DMS53 treated with DMSO at 0.1 percent for 48 hours (cell line): ENCODE results near the gene TPST2.

Source experiments
- DNase-seq: peaks from one replicate; lab custom pipeline; 2025; ENCODE audit not compliant: unreplicated experiment; lab: John Stamatoyannopoulos, UW

The TPST2 gene

DNA sequence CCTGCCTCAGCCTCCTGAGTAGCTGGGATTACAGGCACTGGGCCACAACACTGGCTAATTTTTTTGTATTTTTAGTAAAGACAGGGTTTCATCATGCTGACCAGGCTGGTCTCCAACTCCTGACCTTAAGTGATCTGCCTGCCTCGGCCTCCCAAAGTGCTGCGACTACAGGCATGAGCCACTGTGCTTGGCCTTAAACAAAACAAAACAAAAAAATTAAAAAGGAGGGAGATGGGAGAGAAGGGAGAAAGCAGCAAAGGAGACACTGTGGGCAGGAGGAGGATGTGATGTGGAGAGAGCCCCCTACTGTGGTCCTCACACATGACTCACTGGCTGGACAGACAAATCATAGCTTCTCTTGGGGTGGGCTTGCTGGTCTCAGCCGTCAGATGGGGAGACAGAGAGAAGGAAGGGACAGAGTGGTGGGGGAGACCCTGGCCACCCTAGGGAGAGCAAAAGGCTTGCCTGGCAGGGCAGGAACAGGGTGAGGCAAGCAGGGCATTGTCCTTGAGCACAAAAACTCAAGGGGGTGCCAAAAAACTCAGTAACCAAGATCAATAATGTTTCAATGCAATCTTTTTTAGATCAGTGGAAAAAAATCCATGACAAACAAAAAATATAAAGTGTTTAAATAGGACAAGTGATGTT, 31.6 kb downstream of the TPST2 start:
- DNase-seq, result no peak

DNA sequence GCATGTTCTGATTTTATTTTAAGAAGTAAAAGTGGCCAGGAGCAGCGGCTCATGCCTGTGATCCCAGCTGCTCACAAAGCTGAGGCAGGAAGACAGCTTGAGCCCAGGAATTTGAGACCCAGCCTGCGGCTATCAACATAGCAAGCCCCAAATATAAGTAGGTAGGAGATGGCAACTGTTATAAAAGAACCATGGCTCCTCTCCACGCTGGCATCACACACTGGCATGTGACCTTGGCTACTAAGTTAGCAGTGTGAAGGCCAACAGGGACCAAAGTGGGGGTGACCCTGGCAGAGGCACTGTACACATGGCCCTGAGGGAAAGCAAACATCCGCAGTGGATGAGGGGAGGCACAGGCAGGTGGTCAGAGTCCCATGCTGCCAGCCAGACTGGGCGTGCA, 33.0 kb downstream of the TPST2 start:
- no peak for DNase-seq

- DNase-seq, result no peak
Measured at GRCh38 chr22:26555478-26555877, 34.5 kb downstream of the TPST2 start.

GRCh38 chr22:26554956-26555355, 35.0 kb downstream of the TPST2 start:
- DNase-seq, result no peak

- no peak for DNase-seq
Measured at GRCh38 chr22:26553056-26553752, 36.7 kb downstream of the TPST2 start.

DNA sequence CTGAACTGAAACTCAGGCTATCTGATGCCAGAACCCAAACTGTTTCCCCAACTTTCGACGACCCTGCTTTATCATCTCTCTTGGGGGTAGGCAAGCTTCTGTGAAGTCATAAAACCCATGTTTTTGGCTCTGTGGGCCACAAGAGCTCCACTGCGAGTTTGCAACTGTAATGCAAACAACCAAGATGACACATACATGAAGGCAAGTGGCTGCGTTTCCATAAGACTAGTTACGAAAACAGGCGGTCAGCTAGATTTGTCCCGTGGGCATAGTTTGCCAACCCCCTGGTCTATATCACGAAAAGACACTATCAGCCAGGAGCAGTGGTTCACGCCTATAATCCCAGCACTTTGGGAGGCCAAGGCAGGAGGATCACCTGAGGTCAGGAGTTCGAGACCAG, 37.5 kb downstream of the TPST2 start:
- no peak for DNase-seq

DNA sequence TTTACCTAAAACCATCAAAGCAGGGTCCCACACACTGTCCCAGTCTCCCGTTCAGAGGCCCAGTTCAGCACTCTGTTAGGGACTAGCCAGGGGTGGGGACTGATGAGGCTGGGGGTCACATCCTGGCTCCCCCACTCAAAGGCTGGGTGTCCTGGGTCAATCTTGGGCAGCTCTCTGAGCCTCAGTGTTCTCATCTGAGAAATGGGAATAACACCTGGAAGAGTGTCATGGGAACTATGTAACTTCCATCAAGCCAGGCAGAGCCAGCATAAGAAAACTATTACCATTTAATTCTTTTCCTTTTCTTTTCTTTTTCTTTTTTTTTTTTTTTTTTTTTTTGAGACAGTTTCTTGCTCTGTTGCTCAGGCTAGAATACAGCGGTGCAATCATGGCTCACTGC, 38.4 kb downstream of the TPST2 start:
- no peak for DNase-seq

GRCh38 chr22:26550498-26551033, 39.4 kb downstream of the TPST2 start:
- no peak for DNase-seq

DNA sequence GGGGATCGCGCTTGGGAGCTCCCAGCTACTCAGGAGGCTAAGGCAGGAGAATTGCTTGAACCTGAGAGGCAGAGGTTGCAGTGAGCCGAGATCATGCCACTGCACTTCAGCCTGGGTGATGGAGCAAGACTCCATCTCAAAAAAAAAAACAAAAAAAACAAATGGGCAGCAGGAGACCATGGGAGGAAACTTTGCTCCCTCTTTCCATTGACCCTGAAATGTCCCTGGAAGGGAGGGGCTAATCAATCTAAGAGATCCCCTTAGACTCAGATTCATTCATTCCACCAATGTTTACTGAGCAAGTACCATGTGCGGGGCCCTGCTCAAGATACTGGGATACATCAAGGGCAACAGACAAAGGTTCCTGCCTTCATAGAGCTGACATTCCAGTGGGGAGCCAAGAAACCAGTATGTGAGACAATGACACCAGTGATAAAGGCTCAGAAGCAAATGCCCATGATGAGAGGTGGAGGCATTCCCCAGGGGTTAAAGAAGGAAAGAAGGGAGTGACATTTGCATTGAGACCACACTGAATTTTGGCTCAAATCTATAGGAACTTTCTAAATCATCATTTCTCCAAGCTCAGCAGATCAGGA, 39.9 kb downstream of the TPST2 start:
- no peak for DNase-seq

DNA sequence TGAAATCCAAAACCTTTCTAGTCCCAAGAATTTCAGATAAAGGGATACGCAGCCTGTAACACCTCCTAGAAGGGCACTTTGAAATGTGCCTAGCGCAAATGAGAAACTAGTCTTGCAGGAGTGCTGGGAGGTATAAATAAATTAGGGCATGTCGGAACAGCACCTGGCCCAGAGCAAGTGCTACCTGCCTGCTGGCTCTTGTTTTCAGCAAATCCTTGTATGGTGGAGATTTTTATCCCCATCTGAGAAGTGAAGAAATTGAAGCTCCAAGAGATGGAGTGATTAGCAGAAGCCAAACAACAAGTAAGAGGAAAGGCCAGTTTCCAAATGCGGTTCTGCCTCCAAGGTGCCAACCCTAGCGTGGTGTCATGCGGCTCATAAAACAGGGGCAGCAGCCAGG, 40.9 kb downstream of the TPST2 start:
- no peak for DNase-seq

GRCh38 chr22:26548303-26548702, 41.6 kb downstream of the TPST2 start:
- DNase-seq, result no peak

DNA sequence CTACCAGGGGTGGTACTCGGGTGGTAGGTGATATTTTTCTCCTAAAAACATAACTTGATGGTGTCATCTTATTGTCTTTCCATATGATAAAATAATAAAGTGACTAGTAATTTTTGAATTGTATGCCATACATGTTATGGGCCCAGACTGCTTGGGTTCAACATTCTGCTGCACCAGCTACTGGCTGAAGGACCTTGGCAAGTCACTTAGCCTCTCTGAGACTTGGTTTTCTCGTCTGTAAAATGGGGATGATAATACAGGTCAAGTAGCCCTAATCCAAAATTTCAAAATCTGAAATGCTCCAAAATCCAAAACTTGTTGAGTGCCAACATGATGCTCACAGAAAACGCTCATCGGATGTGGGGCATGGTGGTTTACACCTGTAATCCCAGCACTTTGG, 42.1 kb downstream of the TPST2 start:
- no peak for DNase-seq

DNA sequence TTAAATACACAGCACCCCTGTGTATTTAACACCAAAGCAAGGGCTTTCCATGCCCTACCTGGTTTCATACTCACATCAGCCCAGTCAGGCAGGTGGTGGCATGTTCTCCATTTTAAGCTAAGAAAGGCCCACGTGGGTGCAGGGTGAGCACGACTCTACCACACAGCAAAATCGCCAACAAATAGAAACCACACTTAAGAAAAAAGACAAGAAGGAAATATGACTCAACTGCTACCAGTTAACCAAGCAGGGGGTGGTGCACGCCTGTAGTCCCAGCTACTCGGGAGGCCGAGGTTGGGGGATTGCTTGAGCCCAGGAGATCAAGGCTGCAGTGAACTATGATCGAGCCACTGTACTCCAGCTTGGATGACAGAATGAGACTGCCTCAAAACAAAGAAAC, 42.5 kb downstream of the TPST2 start:
- DNase-seq, result no peak

- no peak for DNase-seq
Measured at GRCh38 chr22:26546282-26546681, 43.6 kb downstream of the TPST2 start.

DNA sequence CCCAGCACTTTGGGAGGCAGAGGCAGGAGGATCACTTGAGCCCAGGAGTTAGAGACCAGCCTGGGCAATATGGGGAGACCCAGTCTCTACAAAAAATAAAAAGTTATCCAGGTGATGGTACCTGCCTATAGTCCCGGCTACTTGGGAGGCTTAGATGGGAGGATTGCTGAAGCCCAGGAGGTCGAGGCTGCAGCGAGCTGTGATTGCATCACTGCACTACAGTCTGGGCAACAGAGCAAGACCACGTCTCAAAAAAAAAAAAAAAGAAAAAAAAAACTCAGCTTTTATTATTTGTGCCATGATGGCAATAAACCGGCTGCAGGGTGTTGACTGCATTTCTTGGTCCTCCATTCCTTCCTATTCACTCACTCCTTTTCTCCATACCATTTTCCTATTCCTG, 44.1 kb downstream of the TPST2 start:
- no peak for DNase-seq

- DNase-seq, result no peak
Measured at GRCh38 chr22:26545385-26545784, 44.5 kb downstream of the TPST2 start.

DNA sequence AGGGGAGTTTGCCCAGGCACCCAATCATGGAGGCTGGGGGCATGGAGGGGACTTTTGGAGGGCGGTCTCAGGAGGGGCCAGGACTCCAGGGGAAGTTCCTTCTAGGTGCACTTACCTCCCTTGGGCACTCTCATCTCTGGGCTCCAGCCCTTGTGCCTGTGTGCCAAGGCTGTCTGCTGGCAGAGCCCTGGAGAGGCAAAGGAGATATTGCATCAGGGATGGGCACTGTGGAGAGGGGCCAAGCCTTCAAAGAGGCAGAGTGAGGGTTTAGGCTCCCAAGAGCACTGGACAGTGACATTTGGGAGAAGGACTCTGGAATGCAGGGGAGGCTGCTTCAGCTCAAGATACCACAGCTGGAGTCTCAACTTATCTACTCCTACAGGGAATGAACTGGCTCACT, 45.4 kb downstream of the TPST2 start:
- no peak for DNase-seq

- no peak for DNase-seq
Measured at GRCh38 chr22:26542831-26543230, 47.1 kb downstream of the TPST2 start.

DNA sequence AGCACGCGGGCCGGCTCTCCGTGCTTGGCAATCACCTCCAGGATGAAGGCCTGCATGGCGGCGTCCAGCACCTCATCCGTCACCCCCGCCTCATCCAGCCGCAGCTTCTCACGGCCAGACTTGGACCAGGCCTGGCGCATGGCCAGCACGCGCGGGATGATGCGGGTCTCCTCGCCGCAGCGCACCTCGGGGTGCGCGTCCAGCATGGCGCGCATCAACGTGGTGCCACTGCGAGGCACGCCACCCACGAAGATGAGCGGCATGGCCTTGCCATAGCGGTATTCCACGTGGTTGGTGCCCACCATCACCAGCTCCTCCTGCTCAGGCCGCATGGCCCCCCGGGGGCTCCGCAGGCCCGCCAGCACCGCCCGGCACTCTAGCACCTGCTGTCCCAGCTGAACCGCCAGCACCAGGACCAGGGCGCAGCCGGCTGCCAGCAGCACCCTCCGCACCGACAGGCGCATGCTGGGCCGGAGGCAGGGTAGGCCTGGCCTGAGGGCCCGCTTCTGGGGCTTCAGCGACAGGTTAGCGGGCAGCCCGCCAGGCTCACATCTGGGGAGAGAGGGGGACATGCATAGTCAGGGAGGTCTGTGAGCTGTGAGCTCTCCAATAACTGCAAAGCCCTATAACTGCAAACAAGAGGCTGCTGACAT, 48.6 kb downstream of the TPST2 start:
- DNase-seq, result no peak

GRCh38 chr22:26540119-26540518, 49.8 kb downstream of the TPST2 start:
- no peak for DNase-seq

- DNase-seq, result no peak
Measured at GRCh38 chr22:26536762-26537134, 53.2 kb downstream of the TPST2 start.
